Stimulated activated CD8-positive, alpha-beta memory T cell treated with anti-CD3 and anti-CD28 coated beads, Interleukin-4, amount 100 ng/mL, for 24 hours (primary cell): ENCODE data around the gene MAP3K14.

Experiments used
- DNase-seq: peaks from one replicate; pipeline ENCODE4 v3.0.0-alpha.2; 2020; ENCODE audit warnings: low read depth

The MAP3K14 gene

DNA sequence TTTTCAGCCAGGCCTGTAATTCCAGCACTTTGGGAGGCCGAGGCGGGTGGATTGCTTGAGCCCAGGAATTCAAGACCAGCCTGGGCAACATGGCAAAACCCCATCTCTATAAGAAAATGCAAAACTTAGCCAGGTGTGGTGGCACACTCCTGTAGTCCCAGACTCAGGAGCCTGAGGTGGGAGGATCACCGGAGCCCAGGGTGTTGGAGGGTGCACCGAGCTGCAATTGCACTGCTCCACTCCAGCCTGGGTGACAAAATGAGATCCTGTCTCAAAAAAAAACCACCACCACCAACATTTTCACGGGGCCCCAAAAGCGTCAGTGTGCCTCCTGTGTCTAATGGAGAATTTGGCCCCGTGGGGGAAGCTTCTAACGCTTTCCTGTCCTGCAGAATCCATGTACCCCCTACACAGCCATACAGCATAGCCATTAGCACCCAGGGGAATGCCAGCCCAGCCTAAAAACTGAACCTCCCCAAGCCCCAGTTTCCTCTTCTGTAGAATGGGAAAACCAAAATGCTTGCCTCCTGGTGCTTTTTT is 22.2 kb upstream of the MAP3K14 start:
- DNase-seq = no peak

- no peak for DNase-seq
These were observed 21.4 kb upstream of the MAP3K14 start for GRCh38 chr17:45338023-45338781.

DNA sequence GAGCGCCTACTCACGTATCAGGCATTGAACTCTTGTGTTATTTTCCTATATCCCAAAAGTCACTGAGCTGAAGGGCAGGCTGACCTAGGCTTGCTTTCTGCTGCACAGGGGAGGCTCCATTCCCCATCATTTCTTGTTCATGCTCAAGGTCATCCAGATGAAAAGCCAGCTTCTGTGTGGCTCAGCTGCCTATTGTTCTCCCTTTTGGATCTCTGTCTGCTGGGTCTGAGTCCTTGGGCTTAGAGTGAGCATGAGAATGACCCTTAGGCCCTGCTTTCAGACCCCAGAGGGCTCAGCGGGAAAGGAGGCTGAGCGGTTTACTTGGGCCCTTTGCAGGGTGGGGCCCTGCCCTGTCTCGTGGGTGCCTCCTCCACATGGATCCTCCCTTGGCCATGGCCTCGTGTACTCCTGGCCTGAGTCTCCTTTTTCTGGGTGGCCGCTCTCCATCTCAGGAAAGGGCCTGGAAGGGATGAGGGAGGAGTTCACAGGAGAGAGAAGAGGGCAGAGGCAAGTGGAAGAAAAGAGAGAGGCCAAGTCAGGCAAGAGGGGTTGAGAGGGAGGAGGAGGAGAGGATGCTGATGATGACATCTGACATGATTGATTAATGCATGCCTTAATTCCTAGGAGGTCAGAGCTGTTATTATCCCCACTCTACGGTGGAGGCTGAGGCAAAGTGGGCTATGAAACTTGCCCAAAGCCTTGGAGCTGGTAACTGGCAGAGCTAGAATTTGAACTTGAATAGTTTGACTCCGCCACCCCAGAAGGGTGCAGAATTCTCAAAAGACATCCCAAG is 19.8 kb upstream of the MAP3K14 start:
- no peak for DNase-seq

- no peak for DNase-seq
These were observed 18.9 kb upstream of the MAP3K14 start for GRCh38 chr17:45335721-45336120.

DNA sequence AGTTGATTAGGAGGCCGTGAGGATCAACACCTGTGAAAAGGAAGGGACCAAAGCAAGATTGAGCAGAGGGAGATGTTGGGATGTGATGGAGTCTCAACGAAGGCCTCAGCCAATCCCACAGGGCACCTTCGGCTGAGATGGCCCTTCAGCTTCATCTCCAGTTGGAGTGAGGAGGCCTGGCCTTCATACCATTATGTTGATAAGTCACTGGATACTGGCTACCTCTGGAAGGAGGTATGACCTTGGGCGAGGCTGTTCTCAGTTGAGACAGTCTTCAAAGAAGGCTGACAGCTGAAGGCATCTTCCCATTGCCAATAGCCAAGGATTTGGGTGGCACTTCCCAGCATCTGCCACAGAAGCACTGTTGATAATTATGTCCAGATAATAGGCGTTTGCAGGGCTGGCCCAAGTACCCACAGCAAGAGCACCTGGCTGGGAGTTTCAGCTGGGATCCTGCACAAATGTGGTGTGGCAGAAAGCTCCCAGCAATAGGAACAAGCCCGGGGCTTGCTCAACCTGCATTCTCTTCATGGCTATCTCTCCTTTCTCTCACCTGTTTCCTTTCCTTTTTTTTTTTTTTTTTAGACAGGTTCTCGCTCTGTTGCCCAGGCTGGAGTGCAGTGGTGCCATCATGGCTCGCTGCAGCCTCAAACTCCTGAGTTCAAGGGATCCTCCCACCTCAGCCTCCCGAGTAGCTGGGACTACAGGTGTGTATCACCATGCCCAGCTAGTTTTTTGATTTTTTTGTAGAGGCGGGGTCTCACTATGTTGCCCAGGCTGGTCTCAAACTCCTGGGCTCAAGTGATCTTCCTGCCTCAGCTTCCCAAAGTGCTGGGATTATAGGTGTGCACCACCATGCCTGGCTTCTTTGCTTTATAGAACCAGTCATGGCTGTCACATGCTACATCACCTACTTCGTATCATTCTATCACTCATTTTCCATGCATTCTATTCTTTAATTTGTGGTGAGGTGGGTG is 18.2 kb upstream of the MAP3K14 start:
- DNase-seq = no peak

GRCh38 chr17:45334231-45334630 is 17.4 kb upstream of the MAP3K14 start:
- DNase-seq = no peak

- DNase-seq = no peak
These were observed 16.9 kb upstream of the MAP3K14 start for GRCh38 chr17:45333702-45334092.

DNA sequence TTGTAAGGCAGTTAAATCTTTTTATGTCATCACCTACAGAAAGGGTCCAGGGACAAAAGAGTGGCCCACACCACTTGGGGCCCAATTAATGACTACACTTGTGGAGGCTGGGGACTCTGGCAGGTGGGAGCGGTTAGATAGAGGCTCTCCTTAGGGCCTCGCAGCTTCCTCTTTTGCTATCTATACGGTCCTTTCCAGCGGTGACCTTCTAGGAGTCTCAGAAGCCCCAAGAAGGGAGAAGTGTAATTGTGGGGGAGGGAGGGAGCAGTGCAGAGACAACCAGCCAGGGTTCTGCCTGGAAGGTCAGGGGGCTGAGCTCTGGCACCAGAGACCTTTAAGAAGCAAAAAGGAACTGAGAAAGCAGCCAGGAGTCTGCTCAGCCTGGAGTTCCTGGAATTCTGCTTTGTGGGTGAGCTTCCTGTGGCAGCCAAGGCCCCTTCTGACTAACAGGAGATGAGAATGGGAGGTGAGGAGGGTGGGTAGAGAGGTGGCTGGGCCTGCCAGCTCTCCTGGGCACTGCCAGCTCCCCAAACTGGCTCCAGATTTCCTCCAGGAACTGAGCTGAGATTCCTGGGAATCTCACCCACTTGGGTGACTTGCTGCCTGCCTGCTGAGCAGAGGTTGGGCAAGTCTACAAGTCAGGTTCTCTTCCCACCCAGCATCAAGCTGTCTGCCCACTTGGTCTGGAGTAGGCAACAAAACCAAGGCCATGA is 16.3 kb upstream of the MAP3K14 start:
- no peak for DNase-seq

- DNase-seq = no peak
These were observed 15.7 kb upstream of the MAP3K14 start for GRCh38 chr17:45332505-45332904.

- no peak for DNase-seq
These were observed 9.8 kb upstream of the MAP3K14 start for GRCh38 chr17:45326626-45327025.

- DNase-seq = no peak
These were observed 9.0 kb upstream of the MAP3K14 start for GRCh38 chr17:45325810-45326209.

DNA sequence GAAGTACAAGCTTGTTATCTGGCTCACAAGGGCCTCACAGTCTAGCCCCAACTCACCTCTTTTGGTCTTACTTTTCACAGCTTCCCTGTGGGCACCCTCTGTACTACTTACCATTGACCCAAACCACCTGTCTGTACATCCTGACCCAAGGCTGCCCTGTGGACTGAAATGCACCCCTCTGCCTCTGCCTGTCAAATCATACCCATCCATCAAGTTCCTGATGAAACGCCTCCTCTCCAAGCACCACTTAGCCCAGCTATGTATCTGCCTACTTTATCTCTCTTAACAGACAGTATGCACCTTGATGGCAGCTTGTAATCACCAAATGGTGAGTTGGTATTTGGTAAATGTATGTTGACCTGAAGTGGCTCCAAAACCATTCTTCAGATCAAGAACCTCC is 7.5 kb upstream of the MAP3K14 start:
- DNase-seq = no peak

GRCh38 chr17:45322168-45322567 is 5.3 kb upstream of the MAP3K14 start:
- DNase-seq = no peak

GRCh38 chr17:45320931-45321461 is 4.2 kb upstream of the MAP3K14 start:
- DNase-seq = no peak

- no peak for DNase-seq
These were observed 3.6 kb upstream of the MAP3K14 start for GRCh38 chr17:45320349-45320930.

- DNase-seq = no peak
These were observed 2.5 kb upstream of the MAP3K14 start for GRCh38 chr17:45319239-45319703.

DNA sequence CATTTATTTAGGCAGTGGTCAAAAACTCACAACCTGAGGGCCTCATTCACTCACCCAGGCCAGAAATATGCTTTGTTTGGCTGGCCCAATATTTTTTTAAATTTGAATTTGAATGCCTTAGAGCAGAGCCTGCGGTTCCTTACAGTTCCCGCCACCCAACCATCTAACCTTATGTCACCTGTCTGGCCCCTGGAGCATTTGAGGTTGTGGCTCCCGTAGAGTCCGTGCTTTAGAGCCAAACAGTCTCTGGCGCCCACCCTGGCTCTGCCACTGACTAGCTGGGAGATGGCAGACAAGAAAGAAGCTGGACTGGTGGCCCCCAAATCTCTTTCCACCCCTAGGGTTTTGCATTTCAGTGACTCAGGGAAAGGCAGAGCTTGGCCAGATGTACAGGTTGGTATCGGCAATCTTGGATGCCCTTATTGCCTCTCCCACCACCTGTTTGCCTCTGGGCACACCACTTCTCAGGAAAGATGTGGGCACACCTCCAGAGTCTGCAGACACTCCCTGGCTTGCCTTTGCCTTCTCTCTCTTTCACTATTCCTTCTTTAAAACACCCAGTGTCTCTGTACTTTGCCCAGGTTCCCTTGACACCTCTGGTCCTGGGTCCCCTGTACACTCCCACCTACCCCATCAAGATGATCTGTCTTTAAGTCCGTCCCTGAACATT is 1.9 kb upstream of the MAP3K14 start:
- no peak for DNase-seq

- DNase-seq = peak; percentile 100
These were observed 500 bp upstream of the MAP3K14 start for GRCh38 chr17:45317111-45317928.
